Motor neuron (in vitro differentiated cells): ENCODE measurements around the gene SPDYA. TPM values are rescaled to one million over a fixed set of nuclear protein-coding genes. Genes with fewer than 3 reads are reported as not detected.

Experiments used
- ATAC-seq, 8 experiments: fragments of 200-7000 bp; cut with Tn5 transposase; replicated peaks in 6 of 8; 2 replicates each; pipeline ENCODE4 v1.8.0; 2021; ENCODE audit warnings: mild to moderate bottlenecking in 8 of 8, moderate library complexity in 8 of 8
- H3K27ac ChIP-seq, 2 donors: fragments of 250-450 bp; sonication (Bioruptor Pico); 2 replicates each; pipeline ENCODE4 v1.9.0; 2021; ENCODE audit warnings: antibody characterized with exemption in 2 of 2, mild to moderate bottlenecking in 2 of 2, moderate library complexity in 1 of 2
- H3K4me1 ChIP-seq, 2 donors: fragments of 250-450 bp; sonication (Bioruptor Pico); replicated peaks in 1 of 2; 2 replicates each; pipeline ENCODE4 v1.6.1; 2021; ENCODE audit warnings: antibody characterized with exemption in 2 of 2, mild to moderate bottlenecking in 2 of 2, moderate library complexity in 1 of 2
- H3K4me3 ChIP-seq, 5 donors: fragments of 250-450 bp; sonication (Bioruptor Pico); 2 replicates each; pipeline ENCODE4 v1.9.0; 2021; ENCODE audit warnings: antibody characterized with exemption in 5 of 5, mild to moderate bottlenecking in 5 of 5, moderate library complexity in 4 of 5
- WGBS, 10 experiments: fragments of 450-650 bp; shearing (Covaris generic); methylation state at CpG; one replicate each; pipeline ENCODE4 v1.0.0; 2022; 5-methylcytosine and 5-hydroxymethylcytosine counted together
- in situ Hi-C, 9 experiments: fragments of 400-800 bp; cut with MboI; loops; one replicate each; pipeline ENCODE4 v1.15.0; 2021; ENCODE audit warnings: low sequenced_read_pairs in 9 of 9, low pct_unique_long_range_greater_than_20kb in 2 of 9; ENCODE audit not compliant: unreplicated experiment in 9 of 9
- total RNA-seq, 8 experiments: library from RNA; unstranded; fragments of 300-600 nt; gene quantifications; 2 replicates each; pipeline versions ENCODE4 v1.2.3 to v1.2.4, GENCODE V29; 2022

SPDYA gene
- total RNA-seq, 8 experiments from 2014 or later, result 0.83 to 5.4 (median 2.0) TPM

DNA sequence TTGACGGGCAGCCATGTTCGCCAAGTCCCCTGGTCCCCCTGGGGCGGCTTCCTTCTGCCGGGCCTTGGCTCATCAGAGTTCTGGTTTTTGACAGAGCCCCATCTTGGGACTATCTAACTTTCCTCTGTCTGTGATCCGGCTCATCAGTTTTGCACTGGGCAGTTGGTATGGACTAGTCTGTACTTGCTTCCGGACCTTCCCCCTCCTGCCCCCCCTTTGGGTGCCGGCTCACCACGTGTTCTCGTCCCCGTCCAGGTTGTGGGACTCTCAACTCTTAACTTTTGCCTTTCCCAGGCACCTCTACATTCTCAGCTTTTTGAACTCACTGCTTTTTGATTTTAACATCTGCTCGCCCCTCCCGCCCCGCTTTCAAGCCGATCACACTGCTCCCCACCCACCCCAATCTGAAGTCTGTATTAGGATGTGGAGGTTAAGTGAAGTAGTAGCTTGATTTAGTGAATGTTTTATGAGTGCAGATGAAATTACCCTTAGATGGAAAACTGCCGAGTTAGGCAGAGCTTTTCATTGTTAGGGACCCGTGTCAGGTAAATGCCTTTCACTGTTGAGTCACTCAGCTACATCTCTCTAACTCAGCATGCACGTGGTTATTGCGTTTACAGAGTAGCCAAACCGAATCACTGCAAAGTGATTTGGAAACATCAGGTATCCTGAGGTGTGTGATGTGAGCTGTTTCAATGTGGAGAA, 84.7 kb downstream of the SPDYA start:
- ATAC-seq, result peak; percentile 1 to 35 (median 12)
- 0 to 3% (median 0%) methylated on average over 1 to 6 of the region's 19 CpGs; no CpG with 5 or more reads in 3 of the 10 experiments for WGBS, 10 experiments
- in situ Hi-C loops, result no loop called here
- peak overlapping the region; percentile 89 to 92 (median 90) for H3K4me3 ChIP-seq
- H3K4me1 ChIP-seq, result peaks cover 4 to 20% of the 10 kb centered on the region in 2 donors
- H3K27ac ChIP-seq, result peak overlapping the region; percentile 88 to 97

GRCh38 chr2:28896906-28897305, 86.3 kb downstream of the SPDYA start:
- WGBS, 10 experiments, result 0 to 86% (median 31%) methylated on average over 1 to 2 of the region's 2 CpGs; no CpG with 5 or more reads in 1 of the 10 experiments
- ATAC-seq, result peak in 1 of 8 experiments; percentile 1
- H3K27ac ChIP-seq, result no peak overlapping the region
- H3K4me3 ChIP-seq, result peak overlapping the region in 1 of 5 donors; percentile 0
- in situ Hi-C loops, result no loop called here
- peaks cover 4 to 20% of the 10 kb centered on the region in 2 donors for H3K4me1 ChIP-seq

DNA sequence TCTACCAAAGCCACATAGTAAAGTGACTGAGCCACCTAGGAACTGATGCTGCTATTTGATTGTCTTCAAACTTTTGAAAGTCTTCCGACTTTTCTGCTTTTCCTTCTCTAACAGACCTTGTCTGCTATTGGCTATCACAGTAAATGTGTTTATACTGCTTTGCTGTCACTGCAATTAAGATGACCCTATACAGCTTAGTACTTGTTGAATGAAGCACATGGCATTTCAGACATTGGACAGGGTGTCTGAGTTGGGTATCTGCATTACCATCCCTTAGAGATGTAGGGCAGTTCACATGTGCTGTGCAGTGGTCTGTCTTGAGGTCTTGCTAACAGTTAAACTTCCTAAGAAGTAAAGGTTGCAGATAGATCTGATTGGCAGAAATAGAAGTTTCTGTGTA, 87.4 kb downstream of the SPDYA start:
- Histone ChIP-seq H3K4me1 (peaks cover 4 to 20% of the 10 kb centered on the region in 2 donors), H3K27ac (no peak overlapping the region), H3K4me3 (no peak overlapping the region)
- no peak for ATAC-seq
- in situ Hi-C loops, result no loop called here
- 0 to 100% (median 69%) methylated on average over 1 of the region's 1 CpG; no CpG with 5 or more reads in 2 of the 10 experiments for WGBS, 10 experiments

Other genes starting within 250 kb of the SPDYA start
- 100 to 1,000 TPM in 7 of 8 experiments, 10 to 100 TPM in 1; 96.7 to 217 (median 144) TPM for gene PPP1CB, start 59.0 kb upstream of the SPDYA start, total RNA-seq
- 10 to 100 TPM; 13.5 to 33.3 (median 18.2) TPM for gene TRMT61B, start 59.5 kb downstream of the SPDYA start, total RNA-seq
- 10 to 100 TPM; 21.9 to 87.5 (median 40.8) TPM for gene WDR43, start 83.8 kb downstream of the SPDYA start, total RNA-seq
- 1 to 10 TPM in 2 of 8 experiments, under 1 TPM in 6; 0.05 to 7.6 (median 0.63) TPM for gene TOGARAM2, start 170.5 kb downstream of the SPDYA start, total RNA-seq